ENCODE results near the gene TDP1.

DNA sequence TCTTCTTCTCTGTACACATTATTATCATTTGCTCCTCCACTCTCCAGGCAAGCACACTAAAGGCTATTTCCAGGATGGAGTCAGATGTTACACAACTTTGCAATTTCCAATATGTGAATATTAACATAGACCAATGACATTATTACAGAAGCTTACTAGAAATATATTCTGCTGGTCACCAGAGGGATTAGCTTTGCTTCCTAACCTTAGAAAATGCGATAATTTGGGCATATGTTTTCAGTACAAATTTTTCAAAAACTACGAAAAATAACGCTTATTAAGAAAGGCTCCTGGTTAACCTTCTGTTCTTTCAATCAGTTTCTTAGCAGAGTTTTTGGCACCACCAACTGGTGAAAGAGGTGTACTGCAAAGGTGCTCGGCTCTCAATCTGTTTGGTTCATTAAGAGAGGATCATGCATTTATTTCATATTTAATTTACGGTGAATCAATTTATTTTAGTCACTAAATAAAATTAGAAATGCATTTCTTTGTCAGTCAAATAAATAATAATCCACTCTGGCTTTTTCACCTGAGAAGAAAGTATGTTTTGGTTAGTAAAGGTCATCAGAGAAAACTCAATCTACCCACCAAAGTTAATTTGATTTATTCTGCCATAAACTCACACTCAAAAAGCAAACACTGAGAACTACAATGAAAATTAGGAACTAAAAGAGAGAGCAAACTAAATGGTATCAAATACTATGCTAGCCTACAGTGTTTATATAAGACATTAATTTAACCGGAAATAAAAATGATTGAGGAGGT lies 40.4 kb upstream of the TDP1 start:
- TF ChIP-seq, protein P1, sequence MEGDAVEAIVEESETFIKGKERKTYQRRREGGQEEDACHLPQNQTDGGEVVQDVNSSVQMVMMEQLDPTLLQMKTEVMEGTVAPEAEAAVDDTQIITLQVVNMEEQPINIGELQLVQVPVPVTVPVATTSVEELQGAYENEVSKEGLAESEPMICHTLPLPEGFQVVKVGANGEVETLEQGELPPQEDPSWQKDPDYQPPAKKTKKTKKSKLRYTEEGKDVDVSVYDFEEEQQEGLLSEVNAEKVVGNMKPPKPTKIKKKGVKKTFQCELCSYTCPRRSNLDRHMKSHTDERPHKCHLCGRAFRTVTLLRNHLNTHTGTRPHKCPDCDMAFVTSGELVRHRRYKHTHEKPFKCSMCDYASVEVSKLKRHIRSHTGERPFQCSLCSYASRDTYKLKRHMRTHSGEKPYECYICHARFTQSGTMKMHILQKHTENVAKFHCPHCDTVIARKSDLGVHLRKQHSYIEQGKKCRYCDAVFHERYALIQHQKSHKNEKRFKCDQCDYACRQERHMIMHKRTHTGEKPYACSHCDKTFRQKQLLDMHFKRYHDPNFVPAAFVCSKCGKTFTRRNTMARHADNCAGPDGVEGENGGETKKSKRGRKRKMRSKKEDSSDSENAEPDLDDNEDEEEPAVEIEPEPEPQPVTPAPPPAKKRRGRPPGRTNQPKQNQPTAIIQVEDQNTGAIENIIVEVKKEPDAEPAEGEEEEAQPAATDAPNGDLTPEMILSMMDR (conservative IDR thresholded peaks at IDR 0.05; ENCODE audit: low read depth, low read length), result peak; percentile 92
- TF ChIP-seq EZH2 (IDR thresholded peaks at IDR 0.05; ENCODE audit: low read length, unreplicated experiment) (no peak), EZH2phosphoT487 (IDR thresholded peaks at IDR 0.05; ENCODE audit: borderline replicate concordance, low read length) (no peak)

Data from PC-3 (cell line).